ENCODE measurements around the gene SPATA22. TPM values are rescaled to one million over a fixed set of nuclear protein-coding genes. Genes with fewer than 3 reads are reported as not detected.
"Not testable (repeated sequence)": the region's sequence is repeated elsewhere in the genome, so short reads cannot be mapped to it uniquely, and the experiment has no call there.

SPATA22 gene
- total and polyA plus RNA-seq, 2 experiments from 2014 or later, result not detected

GRCh38 chr17:3466355-3466754, 5.3 kb downstream of the SPATA22 start:
- H3K79me2 ChIP-seq (replicated peaks; ENCODE audit: insufficient read depth); H3K27ac ChIP-seq (ENCODE audit: low read depth); H3K4me2 ChIP-seq; H3K4me1 ChIP-seq (ENCODE audit: insufficient read depth); H3K27me3 Mint-ChIP-seq (ENCODE audit: insufficient read depth, low read depth, poor library complexity); H3K9me2 ChIP-seq (ENCODE audit: insufficient read depth); H4K20me1 ChIP-seq (replicated peaks; ENCODE audit: insufficient read depth); H2AFZ ChIP-seq; H3F3A ChIP-seq (replicated peaks; ENCODE audit: low read depth); H3K27ac Mint-ChIP-seq; H3K27me3 ChIP-seq (ENCODE audit: insufficient read depth); H3K4me1 Mint-ChIP-seq; H3K36me3 Mint-ChIP-seq (ENCODE audit: low read depth); DNase-seq (ENCODE audit: low spot score); H3K4me3 ChIP-seq; H3K36me3 ChIP-seq (ENCODE audit: insufficient read depth); H3K4me3 Mint-ChIP-seq; ATAC-seq: not testable (repeated sequence)
- H3K9me3 Mint-ChIP-seq, result peaks cover 13% of the 10 kb centered on the region

DNA sequence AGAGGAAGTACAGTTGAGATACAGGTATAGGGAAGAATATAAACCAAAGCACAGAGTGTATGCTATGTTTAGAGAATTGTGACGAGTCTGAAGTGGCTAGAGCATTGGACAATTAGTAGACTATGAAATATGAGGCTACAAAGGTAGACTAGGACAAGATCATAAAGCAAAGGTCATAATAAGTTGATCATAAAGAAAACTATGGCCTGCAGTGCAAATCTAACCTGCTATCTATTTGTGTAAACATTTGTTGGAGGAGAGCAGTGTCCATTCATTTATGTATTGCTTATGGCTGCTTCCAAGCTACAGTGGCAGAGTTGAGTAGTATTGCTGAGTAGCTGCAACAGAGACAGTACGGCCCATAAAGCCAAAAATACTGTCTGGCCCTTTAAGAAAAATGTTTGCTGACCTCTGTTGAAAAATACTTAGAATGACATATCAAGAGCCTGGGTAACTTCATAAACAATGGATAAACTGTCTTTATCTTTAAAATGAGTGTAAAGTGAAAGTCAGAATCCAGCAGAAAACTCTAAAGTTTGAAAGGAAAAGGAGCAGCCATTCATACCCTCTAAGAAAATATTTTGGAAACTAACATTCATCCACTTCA, 23.5 kb downstream of the SPATA22 start:
- Histone ChIP-seq H3K4me3 (no peak overlapping the region), H3F3A (replicated peaks; ENCODE audit: low read depth) (no peaks in the 10 kb centered on the region), H3K79me2 (replicated peaks; ENCODE audit: insufficient read depth) (no peaks in the 10 kb centered on the region), H3K27ac (ENCODE audit: low read depth) (no peak overlapping the region), H3K9me2 (ENCODE audit: insufficient read depth) (no peaks in the 10 kb centered on the region), H2AFZ (no peak overlapping the region), H4K20me1 (replicated peaks; ENCODE audit: insufficient read depth) (no peaks in the 10 kb centered on the region), H3K4me2 (no peak overlapping the region), H3K36me3 (ENCODE audit: insufficient read depth) (no peaks in the 10 kb centered on the region), H3K27me3 (ENCODE audit: insufficient read depth) (no peaks in the 10 kb centered on the region), H3K4me1 (ENCODE audit: insufficient read depth) (no peaks in the 10 kb centered on the region)
- H3K9me3 Mint-ChIP-seq, result no peaks in the 10 kb centered on the region
- H3K4me3 Mint-ChIP-seq, result no peak overlapping the region
- no peak overlapping the region for H3K27ac Mint-ChIP-seq
- DNase-seq (ENCODE audit: low spot score) (no peak), ATAC-seq (no peak)
- H3K4me1 Mint-ChIP-seq, result peaks cover 3% of the 10 kb centered on the region; the same call in 1 of the 3 replicates
- no peaks in the 10 kb centered on the region for H3K36me3 Mint-ChIP-seq (ENCODE audit: low read depth)
- no peaks in the 10 kb centered on the region for H3K27me3 Mint-ChIP-seq (ENCODE audit: insufficient read depth, low read depth, poor library complexity)
- no peak for TF ChIP-seq EZH2phosphoT487 (IDR thresholded peaks at IDR 0.05; ENCODE audit: unreplicated experiment)
- TF ChIP-seq POLR2AphosphoS5 (IDR thresholded peaks at IDR 0.05; ENCODE audit: low read depth), result no peak
- TF ChIP-seq ZNF114 (CRISPR knock-in tag; IDR thresholded peaks at IDR 0.05), result no peak
- no peak for TF ChIP-seq EZH2 (IDR thresholded peaks at IDR 0.05; ENCODE audit: low read depth, unreplicated experiment)
- no peak for TF ChIP-seq CREB1 (CRISPR knock-in tag; IDR thresholded peaks at IDR 0.05; ENCODE audit: low read depth)
- no peak for TF ChIP-seq ETS1 (IDR thresholded peaks at IDR 0.05)
- no peak for TF ChIP-seq ZNF331 (CRISPR knock-in tag; IDR thresholded peaks at IDR 0.05; ENCODE audit: low read depth)
- TF ChIP-seq ZNF462 (CRISPR knock-in tag; IDR thresholded peaks at IDR 0.05), result no peak
- TF ChIP-seq, protein P1, sequence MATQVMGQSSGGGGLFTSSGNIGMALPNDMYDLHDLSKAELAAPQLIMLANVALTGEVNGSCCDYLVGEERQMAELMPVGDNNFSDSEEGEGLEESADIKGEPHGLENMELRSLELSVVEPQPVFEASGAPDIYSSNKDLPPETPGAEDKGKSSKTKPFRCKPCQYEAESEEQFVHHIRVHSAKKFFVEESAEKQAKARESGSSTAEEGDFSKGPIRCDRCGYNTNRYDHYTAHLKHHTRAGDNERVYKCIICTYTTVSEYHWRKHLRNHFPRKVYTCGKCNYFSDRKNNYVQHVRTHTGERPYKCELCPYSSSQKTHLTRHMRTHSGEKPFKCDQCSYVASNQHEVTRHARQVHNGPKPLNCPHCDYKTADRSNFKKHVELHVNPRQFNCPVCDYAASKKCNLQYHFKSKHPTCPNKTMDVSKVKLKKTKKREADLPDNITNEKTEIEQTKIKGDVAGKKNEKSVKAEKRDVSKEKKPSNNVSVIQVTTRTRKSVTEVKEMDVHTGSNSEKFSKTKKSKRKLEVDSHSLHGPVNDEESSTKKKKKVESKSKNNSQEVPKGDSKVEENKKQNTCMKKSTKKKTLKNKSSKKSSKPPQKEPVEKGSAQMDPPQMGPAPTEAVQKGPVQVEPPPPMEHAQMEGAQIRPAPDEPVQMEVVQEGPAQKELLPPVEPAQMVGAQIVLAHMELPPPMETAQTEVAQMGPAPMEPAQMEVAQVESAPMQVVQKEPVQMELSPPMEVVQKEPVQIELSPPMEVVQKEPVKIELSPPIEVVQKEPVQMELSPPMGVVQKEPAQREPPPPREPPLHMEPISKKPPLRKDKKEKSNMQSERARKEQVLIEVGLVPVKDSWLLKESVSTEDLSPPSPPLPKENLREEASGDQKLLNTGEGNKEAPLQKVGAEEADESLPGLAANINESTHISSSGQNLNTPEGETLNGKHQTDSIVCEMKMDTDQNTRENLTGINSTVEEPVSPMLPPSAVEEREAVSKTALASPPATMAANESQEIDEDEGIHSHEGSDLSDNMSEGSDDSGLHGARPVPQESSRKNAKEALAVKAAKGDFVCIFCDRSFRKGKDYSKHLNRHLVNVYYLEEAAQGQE (IDR thresholded peaks at IDR 0.05; ENCODE audit: unreplicated experiment), result no peak
- no peak for TF ChIP-seq JUNB (IDR thresholded peaks at IDR 0.05; ENCODE audit: unreplicated experiment)
- no peak for TF ChIP-seq NANOG (IDR thresholded peaks at IDR 0.05; ENCODE audit: borderline replicate concordance)

All from GM23338 (cell line).